SU-DHL-6 (cell line): Measurements from ENCODE around the gene RAB1A.

Source experiments
- H2AFZ ChIP-seq: fragments of 200-600 bp; sonication (generic); 2 replicates; pipeline ENCODE4 v1.6.1; 2014; ENCODE audit warnings: low read depth, mild to moderate bottlenecking, moderate library complexity, mixed read lengths, antibody characterized with exemption, low read length; ENCODE audit not compliant: severe bottlenecking
- H3F3A ChIP-seq: fragments of 200-600 bp; shearing (Covaris generic); 2 replicates; pipeline ENCODE4 v1.6.0; 2016; ENCODE audit warnings: antibody characterized with exemption, mild to moderate bottlenecking; ENCODE audit not compliant: insufficient read depth
- H3K27ac ChIP-seq: fragments of 200-600 bp; sonication (generic); 2 replicates; pipeline ENCODE4 v1.5.1; 2016; ENCODE audit warnings: low read depth, mild to moderate bottlenecking, low read length, moderate library complexity, mixed read lengths
- H3K27me3 ChIP-seq: fragments of 200-600 bp; sonication (generic), shearing (Covaris generic); 2 replicates; pipeline ENCODE4 v1.6.0; 2014; ENCODE audit warnings: mild to moderate bottlenecking, low read length
- H3K36me3 ChIP-seq: fragments of 200-600 bp; sonication (generic); 2 replicates; pipeline ENCODE4 v1.6.1; 2014; ENCODE audit warnings: mild to moderate bottlenecking, low read length, mixed read lengths
- H3K4me2 ChIP-seq: fragments of 300-600, 200-600 bp; shearing (Covaris generic), sonication (generic); 2 replicates; pipeline ENCODE4 v1.6.0; 2014; ENCODE audit warnings: low read length, low read depth, mild to moderate bottlenecking; ENCODE audit not compliant: poor library complexity, severe bottlenecking
- H3K4me3 ChIP-seq: fragments of 200-600 bp; sonication (generic); 2 replicates; pipeline ENCODE4 v1.5.1; 2014; ENCODE audit warnings: antibody characterized with exemption, low read length, mild to moderate bottlenecking, mixed read lengths; ENCODE audit not compliant: insufficient read depth, poor library complexity, severe bottlenecking
- H3K79me2 ChIP-seq: fragments of 200-600 bp; sonication (generic); 2 replicates; pipeline ENCODE4 v1.6.1; 2014; ENCODE audit warnings: mild to moderate bottlenecking, low read length, moderate library complexity; ENCODE audit not compliant: insufficient read depth
- H3K9ac ChIP-seq: fragments of 200-600 bp; sonication (generic); 2 replicates; pipeline ENCODE4 v1.7.0; 2014; ENCODE audit warnings: mild to moderate bottlenecking, low read length
- H3K9me2 ChIP-seq: fragments of 200-600 bp; sonication (generic); replicated peaks from 2 replicates; pipeline ENCODE4 v1.6.1; 2014; ENCODE audit warnings: low read length; ENCODE audit not compliant: insufficient read depth
- H3K9me3 ChIP-seq: fragments of 200-600 bp; sonication (generic); 2 replicates; pipeline ENCODE4 v1.6.1; 2014; ENCODE audit warnings: low read length, mixed read lengths; ENCODE audit not compliant: insufficient read depth
- H4K20me1 ChIP-seq: fragments of 200-600 bp; sonication (generic); 2 replicates; pipeline ENCODE4 v1.6.1; 2014; ENCODE audit warnings: low read depth, mild to moderate bottlenecking, antibody characterized with exemption, low read length, moderate library complexity, mixed read lengths
- EZH2phosphoT487 ChIP-seq: fragments of 200-600 bp; sonication (generic), shearing (Covaris generic); conservative IDR thresholded peaks from 2 replicates; pipeline ENCODE4 v1.6.1; 2018; ENCODE audit warnings: mild to moderate bottlenecking, antibody characterized with exemption, low read length, moderate library complexity, mixed read lengths
- TF ChIP-seq, protein P1 (sequence below): fragments of 200-600 bp; sonication (generic); IDR thresholded peaks from one replicate; pipeline ENCODE4 v1.5.1; 2017; ENCODE audit warnings: antibody characterized with exemption, mild to moderate bottlenecking, low read length, moderate library complexity; ENCODE audit not compliant: insufficient read depth, poor library complexity, severe bottlenecking

Gene RAB1A

DNA sequence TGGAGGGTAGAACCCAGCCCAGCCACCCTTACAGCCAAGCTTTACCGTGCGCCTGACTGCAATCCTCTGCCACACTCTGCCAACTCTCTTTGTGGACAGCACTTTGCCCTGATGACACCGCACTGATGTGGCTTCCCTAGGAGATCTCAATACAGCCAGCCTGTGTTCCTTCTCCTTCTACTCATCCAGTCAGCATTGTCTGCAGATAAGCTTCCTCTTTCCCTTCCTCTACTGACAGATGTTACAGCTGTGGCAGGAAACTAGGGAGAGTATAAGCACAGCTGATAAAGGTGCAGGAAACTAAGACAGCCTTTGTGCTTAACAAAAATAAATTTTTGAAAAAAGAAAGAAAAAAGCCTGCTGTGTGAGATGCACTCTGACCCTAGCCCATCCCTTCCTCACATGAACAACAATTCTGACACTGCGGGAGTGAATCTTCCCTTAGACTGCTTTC is 48.6 kb downstream of the RAB1A start:
- H3K9ac ChIP-seq: no peak overlapping the region
- no peaks in the 10 kb centered on the region for H3K9me3 ChIP-seq
- H2AFZ ChIP-seq: no peak overlapping the region
- no peak for TF ChIP-seq EZH2phosphoT487
- TF ChIP-seq, protein P1, sequence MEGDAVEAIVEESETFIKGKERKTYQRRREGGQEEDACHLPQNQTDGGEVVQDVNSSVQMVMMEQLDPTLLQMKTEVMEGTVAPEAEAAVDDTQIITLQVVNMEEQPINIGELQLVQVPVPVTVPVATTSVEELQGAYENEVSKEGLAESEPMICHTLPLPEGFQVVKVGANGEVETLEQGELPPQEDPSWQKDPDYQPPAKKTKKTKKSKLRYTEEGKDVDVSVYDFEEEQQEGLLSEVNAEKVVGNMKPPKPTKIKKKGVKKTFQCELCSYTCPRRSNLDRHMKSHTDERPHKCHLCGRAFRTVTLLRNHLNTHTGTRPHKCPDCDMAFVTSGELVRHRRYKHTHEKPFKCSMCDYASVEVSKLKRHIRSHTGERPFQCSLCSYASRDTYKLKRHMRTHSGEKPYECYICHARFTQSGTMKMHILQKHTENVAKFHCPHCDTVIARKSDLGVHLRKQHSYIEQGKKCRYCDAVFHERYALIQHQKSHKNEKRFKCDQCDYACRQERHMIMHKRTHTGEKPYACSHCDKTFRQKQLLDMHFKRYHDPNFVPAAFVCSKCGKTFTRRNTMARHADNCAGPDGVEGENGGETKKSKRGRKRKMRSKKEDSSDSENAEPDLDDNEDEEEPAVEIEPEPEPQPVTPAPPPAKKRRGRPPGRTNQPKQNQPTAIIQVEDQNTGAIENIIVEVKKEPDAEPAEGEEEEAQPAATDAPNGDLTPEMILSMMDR: no peak
- no peak overlapping the region for H3K4me2 ChIP-seq
- no peaks in the 10 kb centered on the region for H3K79me2 ChIP-seq
- H3F3A ChIP-seq: peaks cover 4% of the 10 kb centered on the region; the same call in 1 of the 2 replicates
- H4K20me1 ChIP-seq: no peaks in the 10 kb centered on the region
- H3K36me3 ChIP-seq: peaks cover 11% of the 10 kb centered on the region; the same call in 1 of the 2 replicates
- no peaks in the 10 kb centered on the region for H3K9me2 ChIP-seq
- H3K27me3 ChIP-seq: no peaks in the 10 kb centered on the region
- no peak overlapping the region for H3K27ac ChIP-seq
- no peak overlapping the region for H3K4me3 ChIP-seq

- H3K4me3 ChIP-seq: no peak overlapping the region
- no peak overlapping the region for H3K4me2 ChIP-seq
- H3K79me2 ChIP-seq: no peaks in the 10 kb centered on the region
- peaks cover 4% of the 10 kb centered on the region; the same call in 1 of the 2 replicates for H3F3A ChIP-seq
- H3K27me3 ChIP-seq: no peaks in the 10 kb centered on the region
- 0 out of 2 replicates have a peak, but pooled peaks cover 4% of the 10 kb centered on the region for H3K36me3 ChIP-seq
- H3K9ac ChIP-seq: no peak overlapping the region
- no peaks in the 10 kb centered on the region for H4K20me1 ChIP-seq
- no peaks in the 10 kb centered on the region for H3K9me3 ChIP-seq
- H3K27ac ChIP-seq: no peak overlapping the region
- H3K9me2 ChIP-seq: no peaks in the 10 kb centered on the region
- H2AFZ ChIP-seq: no peak overlapping the region
- TF ChIP-seq, protein P1: no peak
- no peak for TF ChIP-seq EZH2phosphoT487
Measured at GRCh38 chr2:65079017-65079416, 50.9 kb downstream of the RAB1A start.

- no peaks in the 10 kb centered on the region for H4K20me1 ChIP-seq
- H3K27ac ChIP-seq: no peak overlapping the region
- TF ChIP-seq, protein P1: no peak
- no peak for TF ChIP-seq EZH2phosphoT487
- H3K9me2 ChIP-seq: no peaks in the 10 kb centered on the region
- no peak overlapping the region for H3K4me3 ChIP-seq
- H3F3A ChIP-seq: peaks cover 4% of the 10 kb centered on the region; the same call in 1 of the 2 replicates
- no peaks in the 10 kb centered on the region for H3K79me2 ChIP-seq
- no peak overlapping the region for H3K9ac ChIP-seq
- 0 out of 2 replicates have a peak, but pooled peaks cover 4% of the 10 kb centered on the region for H3K36me3 ChIP-seq
- no peaks in the 10 kb centered on the region for H3K27me3 ChIP-seq
- H3K4me2 ChIP-seq: no peak overlapping the region
- no peak overlapping the region for H2AFZ ChIP-seq
- no peaks in the 10 kb centered on the region for H3K9me3 ChIP-seq
Measured at GRCh38 chr2:65077898-65078297, 52.0 kb downstream of the RAB1A start.
